ENCODE measurements around the gene C1GALT1C1L.
A peak's percentile ranks its signal among the peaks of the same experiment; 100 is the strongest.
"Not testable (repeated sequence)": the region's sequence is repeated elsewhere in the genome, so short reads cannot be mapped to it uniquely, and the experiment has no call there.

The C1GALT1C1L gene

GRCh38 chr2:43648994-43649701 is 27.1 kb downstream of the C1GALT1C1L start:
- DNase-seq, result no peak

GRCh38 chr2:43643680-43644079 is 32.5 kb downstream of the C1GALT1C1L start:
- DNase-seq, result no peak

GRCh38 chr2:43642363-43642762 is 33.9 kb downstream of the C1GALT1C1L start:
- no peak for DNase-seq

GRCh38 chr2:43637030-43637803 is 39.0 kb downstream of the C1GALT1C1L start, which contains the start of gene PLEKHH2:
PLEKHH2 (plus strand) TSS chr2:43637260; CDS start chr2:43644674, 7,414 bp downstream.
- peak; percentile 74 for DNase-seq

GRCh38 chr2:43636621-43637020 is 39.6 kb downstream of the C1GALT1C1L start:
- peak; percentile 6 for DNase-seq

- DNase-seq, result not testable (repeated sequence)
These were observed 40.1 kb downstream of the C1GALT1C1L start for GRCh38 chr2:43636153-43636552.

- DNase-seq, result no peak
These were observed 41.5 kb downstream of the C1GALT1C1L start for GRCh38 chr2:43634604-43635306.

GRCh38 chr2:43631618-43632317 is 44.5 kb downstream of the C1GALT1C1L start:
- DNase-seq, result no peak

Data from activated effector memory CD4-positive, alpha-beta T cell treated with Interleukin-2 at 50 U/mL for 16 hours (primary cell).